BLaER1 treated with 17β-estradiol and CSF1 and Interleukin-3, amounts not matched to agents 10 nM and 100 nM (cell line): Measurements from ENCODE around the gene VEGFC.

ENCODE experiments used
- H3K27ac ChIP-seq, 11 experiments: shearing (Covaris generic); formaldehyde crosslinking; 2 replicates each; pipeline ENCODE4 v1.8.1; 2022
- H3K27me3 ChIP-seq, 11 experiments: shearing (Covaris generic); formaldehyde crosslinking; 2 replicates each; pipeline ENCODE4 v1.8.1; 2022
- H3K36me3 ChIP-seq, 11 experiments: shearing (Covaris generic); formaldehyde crosslinking; 2 replicates each; pipeline ENCODE4 v1.8.1; 2022
- H3K4me1 ChIP-seq, 10 experiments: shearing (Covaris generic); formaldehyde crosslinking; 2 replicates each; pipeline ENCODE4 v1.8.1; 2022
- H3K4me2 ChIP-seq, 11 experiments: shearing (Covaris generic); formaldehyde crosslinking; 2 replicates each; pipeline ENCODE4 v1.8.1; 2022
- H3K4me3 ChIP-seq, 10 experiments: shearing (Covaris generic); formaldehyde crosslinking; 2 replicates each; pipeline ENCODE4 v1.8.1; 2022
- H3K9ac ChIP-seq, 11 experiments: shearing (Covaris generic); formaldehyde crosslinking; 2 replicates each; pipeline ENCODE4 v1.8.1; 2022
- H3K9me3 ChIP-seq, 11 experiments: shearing (Covaris generic); formaldehyde crosslinking; replicated peaks in 1 of 11; 2 replicates each; pipeline ENCODE4 v1.8.1; 2022
- H4K20me1 ChIP-seq, 11 experiments: shearing (Covaris generic); formaldehyde crosslinking; 2 replicates each; pipeline ENCODE4 v1.8.1; 2022
- Cebpa-rat ChIP-seq, 11 experiments: shearing (Covaris generic); IDR thresholded peaks; 2 replicates each; pipeline ENCODE4 v1.8.1; 2022

Gene VEGFC

DNA sequence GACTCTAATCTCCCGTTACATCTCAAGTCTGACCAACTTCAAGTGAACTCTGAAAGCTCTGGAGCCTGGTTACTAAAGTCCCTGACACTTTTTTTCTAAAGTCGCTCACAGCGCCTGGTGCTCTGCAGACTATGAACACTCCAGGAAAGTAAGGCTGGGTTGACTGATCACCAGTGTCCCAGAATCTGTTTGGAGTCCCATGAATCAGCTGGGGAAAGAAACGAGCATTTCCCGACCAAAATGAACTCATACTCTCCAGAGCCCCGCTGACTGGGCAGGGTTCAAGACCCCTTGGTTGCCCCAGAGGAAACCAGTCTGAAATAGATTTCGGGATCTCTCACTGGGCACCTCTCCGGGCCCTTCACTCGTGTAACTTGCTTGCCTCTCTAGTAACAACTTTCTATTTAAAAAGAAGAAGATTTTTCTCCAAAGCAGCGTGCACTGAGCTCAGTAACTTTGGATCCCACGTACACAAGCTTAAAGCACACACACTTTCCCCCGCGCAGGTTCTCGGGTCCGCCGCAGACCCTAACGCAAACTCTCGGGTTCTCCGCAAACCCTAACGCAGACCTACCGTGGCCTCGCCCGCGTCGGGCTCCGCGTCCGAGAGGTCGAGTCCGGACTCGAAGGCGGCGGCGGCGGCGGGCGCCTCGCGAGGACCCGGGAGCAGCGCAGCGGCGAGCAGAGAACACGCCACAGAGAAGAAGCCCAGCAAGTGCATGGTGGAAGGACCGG, 964 bp downstream of the VEGFC start:
- Histone ChIP-seq H3K9me3 (no peaks in the 10 kb centered on the region), H3K9ac (no peak overlapping the region), H3K27me3 (peaks cover 12 to 35% (median 27%) of the 10 kb centered on the region in 11 experiments), H3K4me2 (peak overlapping the region; percentile 77 to 97 (median 88); a peak in 18 of 22 replicates), H3K4me3 (peak overlapping the region; percentile 58 to 73 (median 64); a peak in 16 of 20 replicates), H3K27ac (no peak overlapping the region), H4K20me1 (no peaks in the 10 kb centered on the region; a peak in 1 of 22 replicates), H3K4me1 (no peaks in the 10 kb centered on the region), H3K36me3 (no peaks in the 10 kb centered on the region)
- TF ChIP-seq Cebpa-rat (IDR thresholded peaks at IDR 0.05), result no peak

DNA sequence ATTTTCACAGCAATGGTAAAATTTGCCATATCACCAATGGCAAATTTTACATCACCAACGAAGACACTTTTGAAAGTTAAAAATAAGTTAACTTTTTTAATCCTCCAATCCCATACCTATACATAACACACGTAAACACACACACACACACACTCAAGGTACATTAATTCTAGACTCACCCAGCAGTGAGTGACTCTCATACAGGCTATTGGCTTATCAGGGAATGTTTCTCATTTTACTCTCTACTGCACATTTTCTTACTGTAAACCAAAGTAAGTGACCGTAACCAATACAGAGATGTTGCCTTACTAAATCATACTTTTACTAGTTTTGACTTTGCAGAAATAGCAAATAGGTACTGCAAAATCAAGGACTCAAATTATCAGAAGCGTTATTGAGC, 2.3 kb downstream of the VEGFC start:
- Histone ChIP-seq H3K27ac (no peak overlapping the region), H3K9me3 (no peaks in the 10 kb centered on the region), H4K20me1 (no peaks in the 10 kb centered on the region; a peak in 1 of 22 replicates), H3K27me3 (peaks cover 12 to 35% (median 27%) of the 10 kb centered on the region in 11 experiments), H3K4me2 (no peak overlapping the region), H3K9ac (no peak overlapping the region), H3K4me1 (no peaks in the 10 kb centered on the region), H3K4me3 (no peak overlapping the region), H3K36me3 (no peaks in the 10 kb centered on the region)
- TF ChIP-seq Cebpa-rat (IDR thresholded peaks at IDR 0.05), result no peak

DNA sequence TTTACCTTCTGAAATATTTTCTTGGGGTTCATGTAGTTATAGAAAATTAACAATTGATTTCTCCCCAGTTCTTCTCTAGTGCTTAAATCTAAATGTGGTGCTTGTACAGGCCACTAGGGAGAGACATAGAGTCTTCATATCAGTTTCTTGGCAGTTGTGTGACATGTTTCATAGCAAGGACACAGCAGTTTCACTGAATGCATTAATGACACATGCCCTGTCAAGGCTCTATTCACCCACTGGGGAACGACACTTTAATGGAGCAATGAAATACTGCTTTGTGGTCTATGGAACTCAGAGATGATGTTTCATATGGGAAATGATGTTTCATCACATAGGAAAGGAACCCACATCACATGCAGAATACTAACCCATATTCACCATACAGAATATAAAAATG, 2.8 kb downstream of the VEGFC start:
- H3K9ac ChIP-seq, result no peak overlapping the region
- H3K4me1 ChIP-seq, result no peaks in the 10 kb centered on the region
- H3K4me3 ChIP-seq, result no peak overlapping the region
- H3K27ac ChIP-seq, result no peak overlapping the region
- no peaks in the 10 kb centered on the region; a peak in 1 of 22 replicates for H4K20me1 ChIP-seq
- H3K27me3 ChIP-seq, result peaks cover 12 to 35% (median 27%) of the 10 kb centered on the region in 11 experiments
- no peaks in the 10 kb centered on the region for H3K36me3 ChIP-seq
- TF ChIP-seq Cebpa-rat (IDR thresholded peaks at IDR 0.05), result no peak
- no peak overlapping the region for H3K4me2 ChIP-seq
- H3K9me3 ChIP-seq, result no peaks in the 10 kb centered on the region

DNA sequence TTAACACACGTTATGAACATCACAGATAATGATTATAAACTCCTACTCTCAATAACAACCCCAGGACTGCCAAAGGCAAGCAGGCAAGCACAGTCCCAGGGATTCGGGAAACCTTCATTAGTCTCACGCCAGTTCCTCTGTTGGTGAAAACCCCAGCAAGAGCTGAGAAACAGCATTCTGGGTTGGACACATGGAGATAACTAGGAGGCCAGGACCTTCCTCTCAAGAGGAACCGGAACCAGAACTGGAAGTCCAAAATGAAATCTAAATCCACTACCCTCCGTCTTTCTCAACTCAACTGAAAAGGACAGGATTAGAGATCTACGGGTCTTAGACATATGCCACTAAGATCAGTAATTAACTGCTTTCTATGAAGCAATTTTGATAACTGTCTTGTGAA, 3.8 kb downstream of the VEGFC start:
- Histone ChIP-seq H3K27ac (no peak overlapping the region), H3K27me3 (peaks cover 12 to 31% (median 26%) of the 10 kb centered on the region in 11 experiments), H3K4me1 (no peaks in the 10 kb centered on the region), H4K20me1 (no peaks in the 10 kb centered on the region; a peak in 1 of 22 replicates), H3K9ac (no peak overlapping the region), H3K36me3 (no peaks in the 10 kb centered on the region), H3K4me2 (no peak overlapping the region), H3K9me3 (no peaks in the 10 kb centered on the region), H3K4me3 (no peak overlapping the region)
- no peak for TF ChIP-seq Cebpa-rat (IDR thresholded peaks at IDR 0.05)

DNA sequence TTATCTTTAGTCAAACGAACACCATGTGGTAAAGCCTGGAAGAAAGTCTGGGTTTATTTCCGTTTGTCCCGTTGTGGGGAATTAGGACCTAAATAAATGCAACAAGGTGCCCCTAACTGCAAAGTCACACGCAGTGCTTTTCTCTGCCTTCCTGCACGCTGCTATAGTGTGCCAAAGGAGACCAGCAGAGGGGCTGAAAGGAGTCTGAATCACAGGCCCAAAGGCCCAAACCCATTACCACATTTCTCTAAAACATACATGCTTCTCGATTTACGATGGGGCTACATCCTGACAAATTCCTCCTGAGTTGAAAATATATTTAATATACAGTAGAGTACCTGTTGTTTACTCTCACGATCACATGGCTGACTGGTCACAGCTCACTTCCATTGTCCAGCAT, 4.5 kb downstream of the VEGFC start:
- TF ChIP-seq Cebpa-rat (IDR thresholded peaks at IDR 0.05), result no peak
- Histone ChIP-seq H3K36me3 (no peaks in the 10 kb centered on the region), H3K4me3 (no peak overlapping the region), H3K4me2 (no peak overlapping the region), H4K20me1 (no peaks in the 10 kb centered on the region; a peak in 1 of 22 replicates), H3K9ac (no peak overlapping the region), H3K27ac (no peak overlapping the region), H3K9me3 (no peaks in the 10 kb centered on the region), H3K4me1 (no peaks in the 10 kb centered on the region), H3K27me3 (peaks cover 12 to 24% (median 19%) of the 10 kb centered on the region in 11 experiments)

DNA sequence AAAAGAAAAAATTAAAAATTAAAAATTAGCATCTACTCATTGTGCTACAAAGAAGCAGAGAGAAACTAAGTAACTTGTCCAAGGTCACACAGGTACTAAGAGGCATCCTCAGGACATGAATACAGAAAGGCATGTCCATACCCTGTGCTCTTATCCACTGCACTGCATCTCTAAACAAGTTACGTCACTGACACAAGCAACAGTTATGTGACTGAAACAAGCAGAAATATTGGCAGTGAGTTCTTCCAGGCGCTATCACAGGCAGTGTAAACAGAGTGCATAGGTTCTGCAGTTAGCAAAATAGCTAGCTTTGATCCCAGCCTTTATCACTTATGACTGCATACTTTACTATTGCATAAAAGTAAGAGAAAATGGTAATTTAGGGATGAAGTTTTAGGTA, 7.9 kb downstream of the VEGFC start:
- H4K20me1 ChIP-seq, result no peaks in the 10 kb centered on the region
- no peak for TF ChIP-seq Cebpa-rat (IDR thresholded peaks at IDR 0.05)
- H3K9me3 ChIP-seq, result no peaks in the 10 kb centered on the region
- H3K4me1 ChIP-seq, result no peaks in the 10 kb centered on the region
- no peak overlapping the region for H3K27ac ChIP-seq
- no peak overlapping the region for H3K4me2 ChIP-seq
- H3K36me3 ChIP-seq, result no peaks in the 10 kb centered on the region
- H3K4me3 ChIP-seq, result no peak overlapping the region
- no peak overlapping the region for H3K9ac ChIP-seq
- H3K27me3 ChIP-seq, result no peaks in the 10 kb centered on the region

DNA sequence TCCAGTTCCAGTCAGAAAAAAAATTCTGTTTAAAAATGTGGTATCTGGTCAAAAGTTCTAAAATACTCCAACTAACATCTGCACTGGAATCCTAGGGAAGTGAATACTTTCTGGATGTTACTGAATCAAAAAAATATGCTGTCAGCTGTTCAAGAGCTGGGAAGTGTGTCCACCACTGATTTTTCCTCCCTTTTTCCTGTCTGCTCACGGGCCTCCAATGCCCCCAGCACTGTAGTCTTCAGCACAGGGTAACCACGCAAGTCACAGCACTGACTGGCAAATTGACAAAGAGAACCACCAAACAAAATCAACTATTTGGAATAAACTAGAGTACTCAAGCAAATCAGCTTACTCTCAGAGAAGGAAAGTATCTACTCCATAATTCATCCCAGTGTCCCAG, 9.9 kb downstream of the VEGFC start:
- no peaks in the 10 kb centered on the region for H3K9me3 ChIP-seq
- no peak overlapping the region for H3K4me2 ChIP-seq
- no peaks in the 10 kb centered on the region for H3K36me3 ChIP-seq
- H3K4me1 ChIP-seq, result no peaks in the 10 kb centered on the region
- H3K4me3 ChIP-seq, result no peak overlapping the region
- H4K20me1 ChIP-seq, result no peaks in the 10 kb centered on the region
- no peaks in the 10 kb centered on the region for H3K27me3 ChIP-seq
- no peak overlapping the region for H3K27ac ChIP-seq
- no peak for TF ChIP-seq Cebpa-rat (IDR thresholded peaks at IDR 0.05)
- no peak overlapping the region for H3K9ac ChIP-seq

DNA sequence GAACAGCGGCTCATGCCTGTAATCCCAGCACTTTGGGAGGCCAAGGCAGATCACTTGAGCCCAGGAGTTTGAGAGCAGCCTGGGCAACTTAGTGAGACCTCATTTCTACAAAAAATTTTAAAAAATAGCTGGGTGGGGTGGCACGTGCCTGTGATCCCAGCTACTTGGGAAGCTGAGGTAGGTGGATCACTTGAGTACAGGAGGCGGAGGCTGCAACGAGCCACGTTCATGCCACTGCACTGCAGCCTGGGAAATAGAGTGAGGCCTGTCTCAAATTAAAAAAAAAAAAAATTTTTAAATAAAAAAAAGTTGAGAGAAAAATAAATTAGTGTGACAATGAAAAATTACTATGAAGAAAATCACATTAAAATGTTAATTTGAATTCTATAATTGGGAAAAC, 10.5 kb downstream of the VEGFC start:
- no peak for TF ChIP-seq Cebpa-rat (IDR thresholded peaks at IDR 0.05)
- Histone ChIP-seq H3K4me1 (no peaks in the 10 kb centered on the region), H3K36me3 (no peaks in the 10 kb centered on the region), H3K27me3 (no peaks in the 10 kb centered on the region), H3K27ac (no peak overlapping the region), H3K9ac (no peak overlapping the region), H3K4me3 (no peak overlapping the region), H4K20me1 (no peaks in the 10 kb centered on the region), H3K4me2 (no peak overlapping the region), H3K9me3 (no peaks in the 10 kb centered on the region)

DNA sequence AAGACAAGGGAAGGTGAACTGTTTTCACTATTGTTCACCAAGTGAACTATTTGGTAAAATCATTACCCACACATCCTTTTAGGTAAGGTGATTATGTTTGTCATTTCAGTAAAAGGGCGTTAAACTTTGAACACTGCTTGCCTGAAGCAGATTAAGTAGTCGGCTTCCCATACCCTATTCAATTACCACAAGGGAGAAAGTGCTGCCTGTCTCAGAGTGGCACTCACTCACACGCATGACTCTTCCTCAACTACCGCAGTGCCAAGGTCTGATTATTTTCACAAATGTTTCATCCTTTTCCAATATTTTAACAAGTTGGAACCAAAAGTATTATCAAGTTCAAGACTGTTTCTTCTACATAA, 11.0 kb downstream of the VEGFC start:
- H3K27ac ChIP-seq, result no peak overlapping the region
- no peak overlapping the region for H3K4me2 ChIP-seq

DNA sequence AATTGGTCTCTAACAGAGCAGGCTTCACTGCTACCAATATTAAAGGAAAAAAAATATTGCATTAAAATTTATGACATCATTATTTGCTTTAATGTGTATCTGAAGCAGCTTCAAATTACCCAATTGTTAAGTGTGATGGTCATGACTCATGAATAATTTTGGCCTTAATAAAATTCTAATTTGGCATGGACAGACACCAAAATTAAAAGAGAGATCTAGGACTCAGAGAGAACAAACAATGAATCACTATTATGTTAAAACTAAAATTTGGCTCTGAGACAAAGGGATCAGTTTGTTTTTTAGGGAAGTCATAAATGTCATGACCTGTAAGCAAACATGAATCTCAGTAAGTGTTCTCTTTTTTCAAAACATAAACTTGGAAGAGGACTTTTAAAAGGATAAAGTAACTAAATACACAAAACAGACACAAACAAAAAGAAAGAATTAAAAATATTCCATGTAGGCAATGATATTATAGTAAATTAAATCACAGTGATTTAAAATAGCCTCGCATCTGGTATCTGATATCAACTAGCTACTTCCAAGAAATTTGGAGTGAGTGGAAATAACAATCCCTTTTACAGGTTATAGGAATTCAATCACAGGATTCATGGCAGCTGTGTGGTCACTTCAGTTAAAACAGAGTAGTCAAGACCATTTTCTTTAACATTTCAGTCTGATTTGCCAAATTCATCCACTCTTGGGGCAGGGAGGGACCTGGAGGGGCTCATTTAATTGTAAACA, 11.6 kb downstream of the VEGFC start:
- H4K20me1 ChIP-seq, result no peaks in the 10 kb centered on the region
- H3K9ac ChIP-seq, result no peak overlapping the region
- no peaks in the 10 kb centered on the region for H3K36me3 ChIP-seq
- H3K9me3 ChIP-seq, result no peaks in the 10 kb centered on the region
- no peak overlapping the region for H3K4me2 ChIP-seq
- H3K4me3 ChIP-seq, result no peak overlapping the region
- no peak for TF ChIP-seq Cebpa-rat (IDR thresholded peaks at IDR 0.05)
- no peaks in the 10 kb centered on the region for H3K27me3 ChIP-seq
- no peak overlapping the region for H3K27ac ChIP-seq
- no peaks in the 10 kb centered on the region for H3K4me1 ChIP-seq

More for the DNA sequence above, 11.0 kb downstream of the VEGFC start:
- Histone ChIP-seq H3K36me3 (no peaks in the 10 kb centered on the region), H3K9me3 (no peaks in the 10 kb centered on the region), H3K27me3 (no peaks in the 10 kb centered on the region), H3K9ac (no peak overlapping the region), H3K4me3 (no peak overlapping the region), H3K4me1 (no peaks in the 10 kb centered on the region), H4K20me1 (no peaks in the 10 kb centered on the region)
- TF ChIP-seq Cebpa-rat (IDR thresholded peaks at IDR 0.05), result no peak
